ENCODE measurements around the gene LRRTM2. TPM values are rescaled to one million over a fixed set of nuclear protein-coding genes. Genes with fewer than 3 reads are reported as not detected.

Gene LRRTM2
- total RNA-seq, 3 donors from 2014 or later, result 0.05 to 0.33 (median 0.20) TPM

Other genes starting within 250 kb of the LRRTM2 start
- 10 to 100 TPM; 27.0 to 40.3 (median 32.2) TPM for gene CTNNA1, start 121.9 kb downstream of the LRRTM2 start, total RNA-seq

Measured in activated T-cell treated with anti-CD3 and anti-CD28 coated beads, Interleukin-2, amount 50 U/mL, for 4 hours (primary cell).